DOHH2 (cell line): ENCODE data around the gene PITPNM1.

Source experiments
- EZH2phosphoT487 ChIP-seq: fragments of 200-600 bp; sonication (generic); IDR thresholded peaks from 2 replicates; pipeline ENCODE4 v1.6.1; 2017; ENCODE audit warnings: borderline replicate concordance, mild to moderate bottlenecking, antibody characterized with exemption, low read length, moderate library complexity, mixed read lengths
- TF ChIP-seq, protein P1 (sequence below): fragments of 200-600 bp; sonication (generic); IDR thresholded peaks from one replicate; pipeline ENCODE4 v1.5.1; 2014; ENCODE audit warnings: antibody characterized with exemption, mild to moderate bottlenecking, low read depth, low read length; ENCODE audit not compliant: poor library complexity, severe bottlenecking

DNA sequence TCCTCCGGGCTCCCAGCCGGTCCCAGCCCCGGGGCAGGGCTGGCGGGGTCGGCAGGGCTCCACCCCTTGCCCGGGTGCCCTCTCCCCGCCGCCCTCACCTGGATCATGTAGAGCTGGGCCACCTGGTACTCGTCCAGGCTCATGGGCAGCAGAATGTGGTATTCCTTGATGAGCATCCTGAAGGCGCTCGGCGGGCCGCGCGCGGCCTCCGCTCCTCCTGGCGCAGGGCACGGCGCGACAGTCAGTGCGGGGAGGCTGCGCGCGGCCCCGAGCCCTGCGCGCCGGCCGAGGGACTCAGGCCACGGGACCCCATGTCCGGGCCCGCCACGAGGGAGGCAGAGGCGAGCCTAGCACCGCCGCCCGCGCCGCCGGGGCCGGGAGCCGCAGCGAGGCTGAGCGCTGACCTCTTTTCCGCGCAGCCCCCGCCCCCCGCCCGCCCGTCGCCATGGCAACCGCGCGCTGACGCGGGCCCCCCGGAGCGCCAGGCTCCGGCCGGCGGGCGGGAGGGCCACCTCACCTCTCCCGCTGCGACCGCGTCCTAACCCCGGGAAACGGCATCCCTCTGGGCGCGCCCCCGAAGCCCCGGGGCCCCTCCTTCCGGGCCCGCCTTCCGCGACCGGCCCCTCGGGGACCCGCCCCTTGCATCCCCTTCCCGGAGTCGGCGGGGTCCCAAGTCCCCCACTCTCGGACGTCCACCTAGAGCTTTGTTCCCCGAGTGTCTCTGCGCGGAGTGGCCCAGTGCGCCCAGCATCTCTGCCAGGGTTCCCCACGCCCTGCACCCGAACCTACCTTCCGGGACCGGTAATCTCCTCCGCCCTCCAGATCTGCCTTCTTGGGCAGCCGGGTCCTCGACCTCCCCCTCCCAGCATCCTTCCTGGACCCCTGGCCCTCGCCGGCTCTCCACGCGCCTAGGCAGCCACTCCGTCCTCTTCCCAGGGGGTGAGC lies 886 bp downstream of the PITPNM1 start:
- TF ChIP-seq, protein P1, sequence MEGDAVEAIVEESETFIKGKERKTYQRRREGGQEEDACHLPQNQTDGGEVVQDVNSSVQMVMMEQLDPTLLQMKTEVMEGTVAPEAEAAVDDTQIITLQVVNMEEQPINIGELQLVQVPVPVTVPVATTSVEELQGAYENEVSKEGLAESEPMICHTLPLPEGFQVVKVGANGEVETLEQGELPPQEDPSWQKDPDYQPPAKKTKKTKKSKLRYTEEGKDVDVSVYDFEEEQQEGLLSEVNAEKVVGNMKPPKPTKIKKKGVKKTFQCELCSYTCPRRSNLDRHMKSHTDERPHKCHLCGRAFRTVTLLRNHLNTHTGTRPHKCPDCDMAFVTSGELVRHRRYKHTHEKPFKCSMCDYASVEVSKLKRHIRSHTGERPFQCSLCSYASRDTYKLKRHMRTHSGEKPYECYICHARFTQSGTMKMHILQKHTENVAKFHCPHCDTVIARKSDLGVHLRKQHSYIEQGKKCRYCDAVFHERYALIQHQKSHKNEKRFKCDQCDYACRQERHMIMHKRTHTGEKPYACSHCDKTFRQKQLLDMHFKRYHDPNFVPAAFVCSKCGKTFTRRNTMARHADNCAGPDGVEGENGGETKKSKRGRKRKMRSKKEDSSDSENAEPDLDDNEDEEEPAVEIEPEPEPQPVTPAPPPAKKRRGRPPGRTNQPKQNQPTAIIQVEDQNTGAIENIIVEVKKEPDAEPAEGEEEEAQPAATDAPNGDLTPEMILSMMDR: no peak
- TF ChIP-seq EZH2phosphoT487: no peak
